Heart left ventricle (tissue), 16 donors: ENCODE data around the gene PLA2G4F. TPM values are rescaled to one million over a fixed set of nuclear protein-coding genes. Genes with fewer than 3 reads are reported as not detected.

Experiments
- ATAC-seq, 4 donors: fragments of 200-7000 bp; cut with Tn5 transposase; one replicate each; pipeline ENCODE4 v1.9.1; 2020 to 2022; ENCODE audit warnings: moderate library complexity in 4 of 4, mild to moderate bottlenecking in 3 of 4, moderate number of reproducible peaks in 1 of 4
- DNase-seq, 5 donors: peaks; one replicate each; pipeline ENCODE4 v3.0.0-alpha.2; 2020
- H3K27ac ChIP-seq, 12 donors: fragments of 200-600 bp; sonication (generic) in 4 of 12; one replicate each; pipeline versions ENCODE4 v1.5.0 to v1.8.0; 2016 to 2022; ENCODE audit warnings: mild to moderate bottlenecking in 2 of 12
- H3K27me3 ChIP-seq, 9 donors: fragments of 200-600 bp; sonication (generic) in 2 of 9; one replicate each; pipeline versions ENCODE4 v1.5.1 to v1.8.0; 2016 to 2022; ENCODE audit warnings: mild to moderate bottlenecking in 3 of 9
- H3K36me3 ChIP-seq, 9 donors: fragments of 200-600 bp; sonication (generic) in 2 of 9; one replicate each; pipeline versions ENCODE4 v1.5.0 to v1.8.0; 2018 to 2022; ENCODE audit warnings: mild to moderate bottlenecking in 2 of 9
- H3K4me1 ChIP-seq, 12 donors: fragments of 200-600 bp; sonication (generic) in 4 of 12; one replicate each; pipeline versions ENCODE4 v1.5.0 to v1.8.0; 2016 to 2022; ENCODE audit warnings: mild to moderate bottlenecking in 3 of 12
- H3K4me3 ChIP-seq, 12 donors: fragments of 200-600 bp; sonication (generic) in 4 of 12; one replicate each; pipeline versions ENCODE4 v1.5.0 to v1.8.0; 2017 to 2022; ENCODE audit warnings: mild to moderate bottlenecking in 9 of 12, moderate library complexity in 4 of 12
- H3K9me3 ChIP-seq, 12 donors: fragments of 200-600 bp; sonication (generic) in 4 of 12; one replicate each; pipeline versions ENCODE4 v1.5.0 to v1.8.0; 2016 to 2022; ENCODE audit warnings: mild to moderate bottlenecking in 1 of 12
- CTCF ChIP-seq, 12 donors: fragments of 200-600 bp; sonication (generic) in 4 of 12; IDR thresholded peaks; one replicate each; pipeline versions ENCODE4 v1.5.0 to v1.8.0; 2018 to 2022; ENCODE audit warnings: antibody characterized with exemption in 12 of 12, mild to moderate bottlenecking in 5 of 12
- POLR2A ChIP-seq, 2 donors: fragments of 450-650 bp; IDR thresholded peaks; one replicate each; pipeline ENCODE4 v1.6.1; 2017; ENCODE audit warnings: antibody characterized with exemption in 2 of 2, mild to moderate bottlenecking in 2 of 2, moderate library complexity in 2 of 2
- WGBS, 4 donors: extraction: QIAGEN DNeasy Blood & Tissue Kit in 2 of 4; methylation state at CpG; one replicate each; pipeline versions ENCODE4 v1.1.5 to v1.1.7; 2013 to 2018; 5-methylcytosine and 5-hydroxymethylcytosine counted together
- intact Hi-C, 10 donors: fragments of 100-400 bp; cut with DNase I; formaldehyde crosslinking; loops; one replicate each; pipeline versions ENCODE4 v1.11.1 to v1.14.2; 2022
- polyA plus RNA-seq, 2 donors: library from polyadenylated mRNA; stranded (reverse); fragments of 200-250 nt; gene quantifications; one replicate each; pipeline ENCODE4 v1.2.3, GENCODE V29; 2013
- total RNA-seq, 9 donors: library from RNA; depleted of rRNA in 2 of 9; stranded (reverse); fragments of >200 nt in 2 of 9; fragmentation: NEBNext Ultra II Directional in 3 of 9; extraction: Animal tissue kit (Norgen Biotek cat#: 25700) in 3 of 9; gene quantifications; one replicate each; pipeline versions ENCODE4 v1.1.0 to v1.2.4, GENCODE V29; 2016 to 2023
- donor health status: ischemic (EF 13 %, LVEDD 7.1; RV severe dilation, severe dysfunction).
- donor health status: healthy with polysubstance abuse.
- donor health status: DM: no; HTN: yes; CAD: no.
- donor health status: DM: no; HTN: no; CAD: no.
- donor health status: ischemic (EF 25% LVEDD 6.9; RV normal size, moderate dysfunction).
- donor health status: ischemic (EF 25% LVEDD 5.7; RV mildly dilated, moderate dysfunction).
- donor health status: healthy.
- donor health status: DM: yes; HTN: yes; CAD: no.
- donor health status: ischemic (EF 35%, LVEDD 5.7; RV mildly dilated, moderate dysfunction).
- donor health status: nonischemic (EF 11% LVEDD 7.7; RV severe dilation, severe dysfunction).
- donor health status: DM: yes; HTN: yes; CAD: no.
- donor health status: PGD.
- donor health status: ischemic (EF 29% LVEDD 5.4; RV normal size, mild dysfunction).
- donor health status: nonischemic (EF 23%, LVEDD 6.1; RV moderate dilation, normal function).

PLA2G4F gene
- total and polyA plus RNA-seq, 11 donors: 0.09 to 9.0 (median 1.4) TPM

- Histone ChIP-seq H3K4me1 (peaks cover 0 to 26% (median 0%) of the 10 kb centered on the region in 12 donors), H3K27ac (peak overlapping the region in 1 of 12 donors; percentile 33), H3K9me3 (no peaks in the 10 kb centered on the region), H3K36me3 (peaks cover 0 to 100% (median 99%) of the 10 kb centered on the region in 9 donors), H3K27me3 (no peaks in the 10 kb centered on the region), H3K4me3 (no peak overlapping the region)
- peak in 2 of 4 donors; percentile 59 to 75 for ATAC-seq
- 64 to 73% (median 68%) methylated on average over 5 of the region's 5 CpGs for WGBS, 4 donors
- intact Hi-C loops: no loop called here
- TF ChIP-seq POLR2A (IDR thresholded peaks at IDR 0.05) (no peak), CTCF (IDR thresholded peaks at IDR 0.05) (no peak)
- peak in 1 of 5 donors; percentile 34 for DNase-seq
Measured at GRCh38 chr15:42184296-42184695, 27.9 kb upstream of the PLA2G4F start.

DNA sequence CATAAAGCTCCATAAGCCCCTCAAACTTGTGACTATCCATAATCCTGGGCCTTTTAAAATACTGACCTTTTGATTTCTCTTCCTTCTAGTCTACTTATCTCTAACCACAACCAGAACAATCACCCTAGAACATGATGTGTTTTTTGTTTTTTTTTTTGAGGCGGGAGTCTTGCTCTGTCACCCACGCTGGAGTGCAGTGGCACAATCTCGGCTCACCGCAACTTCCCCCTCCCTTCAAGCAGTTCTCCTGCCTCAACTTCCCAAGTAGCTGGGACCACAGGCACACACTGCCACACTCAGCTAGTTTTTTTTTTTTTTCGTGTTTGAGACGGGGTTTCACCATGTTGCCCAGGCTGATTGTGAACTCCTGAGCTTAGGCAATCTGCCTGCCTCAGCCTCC, 26.5 kb upstream of the PLA2G4F start:
- Histone ChIP-seq H3K27ac (peak overlapping the region in 1 of 12 donors; percentile 62), H3K4me1 (peaks cover 0 to 26% (median 0%) of the 10 kb centered on the region in 12 donors), H3K27me3 (no peaks in the 10 kb centered on the region), H3K9me3 (no peaks in the 10 kb centered on the region), H3K4me3 (no peak overlapping the region), H3K36me3 (peaks cover 0 to 100% (median 98%) of the 10 kb centered on the region in 9 donors)
- intact Hi-C loops: no loop called here
- TF ChIP-seq POLR2A (IDR thresholded peaks at IDR 0.05) (no peak), CTCF (IDR thresholded peaks at IDR 0.05) (no peak)
- DNase-seq (no peak), ATAC-seq (no peak)
- WGBS, 4 donors: 93 to 96% (median 94%) methylated on average over 6 of the region's 6 CpGs

GRCh38 chr15:42182328-42182886, 26.0 kb upstream of the PLA2G4F start:
- DNase-seq (no peak), ATAC-seq (no peak)
- Histone ChIP-seq H3K4me1 (peaks cover 0 to 26% (median 0%) of the 10 kb centered on the region in 12 donors), H3K36me3 (peaks cover 0 to 100% (median 98%) of the 10 kb centered on the region in 9 donors), H3K4me3 (no peak overlapping the region), H3K27ac (peak overlapping the region in 1 of 12 donors; percentile 62), H3K9me3 (no peaks in the 10 kb centered on the region), H3K27me3 (no peaks in the 10 kb centered on the region)
- intact Hi-C loops: no loop called here
- TF ChIP-seq CTCF (IDR thresholded peaks at IDR 0.05) (no peak), POLR2A (IDR thresholded peaks at IDR 0.05) (no peak)
- 87 to 92% (median 91%) methylated on average over 6 of the region's 6 CpGs for WGBS, 4 donors

DNA sequence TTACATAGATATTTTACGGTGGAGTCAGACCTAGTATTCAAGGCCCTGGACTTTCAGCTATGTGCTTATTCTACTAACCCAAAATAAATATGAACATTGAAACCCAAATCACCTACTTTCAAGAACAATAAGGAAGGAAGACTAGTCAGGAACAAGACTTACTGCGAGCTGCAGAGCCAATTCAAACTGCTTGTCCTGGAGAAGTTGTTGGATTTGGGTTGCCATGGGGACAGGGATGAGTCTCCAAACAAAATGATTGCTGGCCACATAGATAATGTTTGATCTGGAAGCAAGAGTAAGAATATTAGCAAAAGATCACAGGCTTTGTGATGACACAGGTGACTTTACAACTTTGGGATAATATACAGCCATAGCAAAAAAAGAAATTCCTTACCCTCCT, 21.6 kb upstream of the PLA2G4F start:
- 80 to 91% (median 83%) methylated on average over 2 of the region's 2 CpGs for WGBS, 4 donors
- Histone ChIP-seq H3K4me1 (peaks cover 0 to 10% (median 0%) of the 10 kb centered on the region in 12 donors), H3K4me3 (no peak overlapping the region), H3K27ac (no peak overlapping the region), H3K27me3 (no peaks in the 10 kb centered on the region), H3K9me3 (no peaks in the 10 kb centered on the region), H3K36me3 (peaks cover 0 to 100% (median 96%) of the 10 kb centered on the region in 9 donors)
- no peak for DNase-seq
- ATAC-seq: no peak
- intact Hi-C loops: no loop called here
- TF ChIP-seq POLR2A (IDR thresholded peaks at IDR 0.05) (no peak), CTCF (IDR thresholded peaks at IDR 0.05) (no peak)
